IPS-NIHi11 (cell line): Measurements from ENCODE around the gene DNM1.

Source experiments
- DNase-seq: peaks from one replicate; pipeline ENCODE4 v3.0.0; 2012; ENCODE audit warnings: mixed read lengths, low spot score

DNM1 gene

GRCh38 chr9:128250839-128251731 lies 47.9 kb downstream of the DNM1 start:
- no peak for DNase-seq

GRCh38 chr9:128251732-128252100 lies 48.5 kb downstream of the DNM1 start:
- DNase-seq = no peak

- DNase-seq = no peak
Measured at GRCh38 chr9:128252317-128253139, 49.3 kb downstream of the DNM1 start.

DNA sequence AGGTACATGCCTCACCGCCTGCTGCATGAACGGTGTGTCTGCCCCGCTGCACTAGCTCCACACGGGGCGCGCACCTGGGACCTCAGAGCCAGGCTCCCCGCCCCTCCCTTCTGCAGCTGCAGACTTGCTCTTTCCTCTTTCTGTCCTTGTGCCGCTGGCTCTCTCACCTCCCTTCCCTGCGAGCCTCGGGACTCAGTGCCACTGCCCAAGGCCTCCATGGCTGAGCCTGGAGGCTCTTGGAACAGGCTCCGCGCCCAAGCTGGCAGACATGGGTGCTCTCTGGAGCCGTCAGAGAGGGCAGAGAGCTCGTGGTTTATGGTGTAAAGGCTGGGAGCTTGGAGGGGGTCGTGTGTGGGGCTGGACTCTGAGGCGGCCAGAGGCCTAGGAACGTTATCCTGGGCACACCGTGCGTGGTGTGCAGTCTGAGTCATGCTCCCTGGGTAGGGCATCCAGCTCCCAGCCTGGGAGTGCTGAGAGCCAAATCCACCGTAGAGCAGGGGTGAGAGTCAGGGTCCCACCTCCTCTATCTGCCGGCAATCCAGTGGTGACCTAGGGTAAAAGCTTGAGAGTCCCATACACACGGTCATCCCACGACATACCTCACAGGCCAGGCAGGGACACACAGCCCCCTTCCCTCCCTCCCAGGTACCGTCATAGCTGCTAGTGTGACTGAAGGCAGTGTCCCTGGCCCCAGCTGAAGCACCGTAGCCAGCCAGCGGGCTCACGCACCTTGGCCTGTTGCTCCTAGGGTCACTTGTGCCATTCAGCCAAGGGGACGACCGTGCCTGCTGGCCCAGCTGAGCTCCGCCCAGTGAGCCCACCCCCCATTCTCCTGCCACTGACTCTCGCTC lies 50.2 kb downstream of the DNM1 start:
- DNase-seq = no peak

DNA sequence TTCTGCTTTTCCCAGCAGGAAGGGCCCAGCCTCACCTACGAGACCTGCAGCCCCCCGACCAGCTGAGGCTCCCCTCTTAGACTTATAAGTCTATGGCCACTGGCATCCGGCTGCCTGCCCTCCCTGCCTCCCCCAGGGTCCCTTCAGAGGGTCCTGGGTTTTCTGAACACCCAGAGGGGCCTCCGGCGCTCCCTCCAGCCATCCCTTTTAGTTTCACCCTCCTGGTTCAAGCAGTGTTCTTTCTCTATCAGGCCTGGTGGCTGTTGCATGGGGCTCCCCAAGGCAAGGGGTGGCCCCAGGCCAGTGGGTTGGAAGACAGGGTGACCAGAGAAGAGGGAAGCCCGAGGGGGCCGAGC lies 50.8 kb downstream of the DNM1 start:
- no peak for DNase-seq

DNA sequence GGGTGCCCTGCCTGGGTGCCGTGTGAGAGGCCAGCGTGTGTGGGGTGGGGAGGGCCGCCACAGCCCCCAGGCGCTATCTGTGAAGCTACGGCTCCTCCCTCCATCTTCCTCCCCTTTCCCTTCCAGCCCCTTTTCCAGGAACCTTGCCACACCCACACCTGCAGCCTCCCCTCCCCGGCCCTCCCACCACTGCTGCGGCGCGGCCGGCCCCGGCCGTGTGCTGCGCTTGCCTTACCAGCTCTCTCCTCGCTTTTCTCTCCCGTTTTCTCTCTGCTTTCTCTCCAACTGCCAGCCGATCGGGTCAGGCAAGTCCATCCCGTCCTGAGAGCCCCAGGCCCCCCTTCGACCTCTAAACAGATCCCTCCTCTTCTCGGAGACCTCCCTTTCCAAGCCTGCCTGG lies 51.2 kb downstream of the DNM1 start:
- DNase-seq = no peak

DNA sequence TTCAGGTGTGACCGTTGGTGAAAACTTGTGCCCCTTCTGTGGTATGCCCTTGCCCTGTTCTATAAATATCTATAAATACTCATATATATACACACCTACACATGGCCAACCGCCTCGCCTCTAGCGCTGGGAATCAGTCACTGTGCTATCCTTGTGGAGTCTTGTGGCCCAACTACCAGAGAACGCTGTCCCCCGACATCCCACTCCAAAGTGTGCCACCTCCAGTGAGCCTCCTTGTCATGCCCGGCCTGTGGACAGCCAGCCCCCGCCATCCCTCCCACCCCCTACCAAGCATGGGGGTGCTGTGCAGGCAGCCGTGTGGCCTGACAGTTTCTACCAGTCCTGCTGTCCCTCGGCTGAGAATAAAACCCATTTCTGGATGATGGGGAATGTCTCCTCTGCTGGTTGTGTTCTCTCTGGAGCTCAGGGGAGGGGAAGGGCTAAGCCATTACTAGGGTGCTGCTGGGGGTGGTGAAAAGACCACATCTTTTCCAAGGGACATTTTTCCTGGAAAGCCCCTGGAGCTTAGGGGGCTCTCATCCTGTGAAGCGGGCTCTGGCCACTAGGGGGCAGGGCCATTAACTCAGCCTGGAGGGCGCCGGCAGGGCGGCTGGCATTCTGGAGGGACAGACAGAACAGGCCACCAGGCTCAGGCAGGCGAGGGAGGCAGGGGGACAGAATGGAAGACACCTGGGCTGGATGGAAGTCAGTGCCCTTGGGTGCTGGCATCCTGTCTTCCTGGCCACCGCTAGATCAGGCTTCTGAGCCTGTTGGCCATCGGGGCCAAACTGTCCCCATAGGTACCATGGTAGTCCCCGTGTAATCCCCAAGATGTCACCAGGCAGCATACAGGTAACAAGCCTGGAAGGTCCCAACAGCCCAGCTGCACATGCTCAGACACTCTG lies 51.9 kb downstream of the DNM1 start:
- peak; percentile 95 for DNase-seq

DNA sequence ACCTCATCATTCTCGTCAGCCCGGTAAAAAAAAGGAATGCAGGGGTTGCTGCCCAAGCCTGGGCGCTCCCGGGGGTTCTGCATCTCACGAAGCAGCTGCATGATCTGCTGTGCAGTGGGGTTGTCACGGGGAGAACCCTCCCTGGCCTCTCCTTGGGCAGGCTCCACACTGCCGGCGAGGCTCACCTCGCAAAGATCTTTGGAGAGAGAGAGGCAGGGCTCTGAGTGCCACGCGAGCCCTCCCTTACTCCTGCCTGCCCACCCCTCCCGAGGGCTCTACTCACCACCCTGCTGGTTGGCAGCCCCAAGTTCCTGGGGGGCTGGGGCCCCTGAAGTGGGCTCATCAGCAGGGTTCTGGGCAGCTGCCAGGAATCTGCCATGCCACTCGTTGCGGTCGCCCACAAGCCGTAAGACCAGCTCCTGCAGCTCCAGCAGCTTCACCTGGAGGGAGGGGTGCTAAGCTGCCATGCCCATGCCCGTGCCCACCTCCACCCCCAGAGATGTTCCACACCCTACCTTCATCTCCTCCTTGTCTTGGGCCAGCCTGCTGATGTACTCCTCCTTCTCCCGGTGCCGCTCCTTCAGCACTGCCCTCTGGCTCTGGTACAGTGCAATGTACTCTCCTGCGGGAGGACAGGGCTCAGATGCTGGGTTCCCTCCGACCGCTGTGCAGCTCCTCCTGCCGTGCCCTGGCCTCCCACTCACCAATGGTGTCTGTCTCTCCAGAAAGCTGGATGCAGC lies 54.1 kb downstream of the DNM1 start:
- no peak for DNase-seq

GRCh38 chr9:128257907-128258306 lies 54.7 kb downstream of the DNM1 start:
- no peak for DNase-seq

- DNase-seq = no peak
Measured at GRCh38 chr9:128258326-128258725, 55.1 kb downstream of the DNM1 start.

GRCh38 chr9:128259156-128259555 lies 56.0 kb downstream of the DNM1 start:
- DNase-seq = no peak

DNA sequence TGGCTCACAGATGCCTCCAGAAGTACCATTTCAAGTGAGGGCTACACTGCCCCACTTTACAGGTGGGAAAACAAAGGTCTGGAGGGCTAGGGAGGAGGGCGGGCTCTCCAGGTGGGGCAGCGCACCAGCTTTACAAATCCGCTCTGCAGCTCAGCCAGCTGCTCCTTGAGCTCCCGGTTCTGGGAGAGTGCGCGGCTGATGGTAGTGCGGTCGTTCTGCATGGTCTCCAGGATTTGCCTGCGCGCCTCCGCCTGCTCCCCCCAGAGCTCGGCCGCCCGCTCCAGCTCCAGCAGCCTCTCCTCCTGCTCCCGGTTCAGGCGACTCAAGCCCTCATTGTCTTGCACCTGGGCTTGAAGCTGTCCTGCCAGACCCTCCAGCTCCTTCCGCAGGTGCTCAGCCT lies 57.2 kb downstream of the DNM1 start:
- no peak for DNase-seq

DNA sequence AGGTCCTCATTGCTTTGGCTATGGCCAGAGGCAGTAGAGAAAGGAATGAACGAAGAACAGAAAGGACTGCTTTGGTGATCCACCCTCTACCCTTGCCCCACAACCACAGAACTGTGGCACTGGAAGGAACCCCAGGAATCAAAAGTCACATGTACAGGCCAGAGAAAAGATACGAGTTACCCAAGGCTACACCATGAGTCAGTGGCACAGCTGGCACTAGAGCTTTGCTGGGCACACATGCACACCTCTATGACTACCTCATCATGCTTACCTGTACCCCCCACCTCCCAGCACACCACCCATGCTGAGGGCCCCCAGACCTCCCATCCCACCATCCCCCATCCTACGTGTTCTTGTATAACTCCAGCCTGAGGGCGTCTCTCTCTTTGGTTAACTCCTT lies 59.5 kb downstream of the DNM1 start:
- DNase-seq = no peak

- DNase-seq = no peak
Measured at GRCh38 chr9:128265348-128265847, 62.2 kb downstream of the DNM1 start.

- no peak for DNase-seq
Measured at GRCh38 chr9:128266868-128267590, 63.9 kb downstream of the DNM1 start.

- no peak for DNase-seq
Measured at GRCh38 chr9:128271112-128271511, 67.9 kb downstream of the DNM1 start.

DNA sequence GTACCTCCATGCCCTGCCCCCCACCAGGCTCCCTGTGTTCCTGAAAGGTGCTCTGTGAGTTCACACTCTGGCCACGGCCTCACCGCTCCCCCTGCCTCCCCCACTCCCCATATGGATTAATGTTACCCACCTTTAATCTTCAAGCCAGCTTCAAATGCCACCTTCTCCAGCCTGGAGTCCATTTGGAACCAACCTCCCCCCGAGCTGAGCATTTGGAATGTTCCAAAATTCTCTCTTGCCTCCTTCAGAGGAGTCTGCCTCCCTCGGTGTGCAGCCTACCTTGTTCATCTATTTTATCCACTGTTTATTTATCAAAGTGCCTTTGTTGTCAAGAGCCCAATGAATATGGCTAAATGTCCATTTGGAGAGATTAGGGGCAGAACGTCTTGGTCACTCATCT lies 68.3 kb downstream of the DNM1 start:
- no peak for DNase-seq

GRCh38 chr9:128274245-128274644 lies 71.1 kb downstream of the DNM1 start:
- no peak for DNase-seq

DNA sequence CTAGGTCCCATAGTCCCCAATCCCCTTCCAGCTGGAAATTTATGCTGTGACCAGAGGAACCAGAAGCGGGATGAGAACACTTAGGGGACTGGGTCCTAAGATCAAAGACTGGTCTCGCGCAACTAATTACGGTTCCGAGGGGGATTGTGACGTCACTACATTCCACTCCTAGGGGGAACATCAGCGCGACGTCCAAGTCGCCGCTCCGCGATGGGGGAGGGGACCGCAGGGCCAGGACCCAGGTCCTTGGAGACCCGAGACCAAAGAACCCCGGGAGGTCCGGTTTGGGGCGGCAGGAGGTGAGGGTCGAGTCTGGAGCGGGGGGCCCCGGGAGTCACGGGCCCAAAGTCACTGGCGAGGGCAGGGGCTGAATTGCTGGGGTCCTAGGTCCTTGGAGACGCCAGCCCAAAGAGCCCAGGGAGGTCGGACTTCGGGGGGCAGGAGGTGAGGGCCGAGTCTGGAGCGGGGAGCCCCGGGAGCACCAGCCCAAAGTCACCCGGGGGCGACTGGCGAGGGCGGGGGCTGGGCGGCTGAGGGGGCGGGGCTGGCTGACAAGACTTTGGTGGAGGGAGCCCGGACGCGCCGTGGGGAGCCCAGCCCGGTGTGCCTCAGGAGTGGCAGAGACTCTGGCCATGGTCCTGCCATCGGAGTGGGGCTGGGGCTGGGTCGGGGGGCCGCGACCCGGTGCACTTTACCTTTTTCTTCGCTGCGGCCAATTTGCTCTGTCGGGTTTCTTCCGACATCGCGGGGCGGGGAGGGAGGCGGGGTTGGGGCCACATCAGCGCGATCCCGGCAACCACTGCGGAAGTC lies 72.2 kb downstream of the DNM1 start, which contains the start of gene GOLGA2:
Gene GOLGA2 (minus strand): TSS at position 810 of the 810 bp plus-strand sequence. CDS start 31 bp downstream, at position 779.
- DNase-seq = peak; percentile 82
